NT2/D1 (cell line): ENCODE results near the gene PHIP.

ENCODE experiments used
- YY1 ChIP-seq: IDR thresholded peaks from 2 replicates; pipeline ENCODE4 v1.6.1; 2011; ENCODE audit not compliant: insufficient read length, insufficient read depth
- ZNF274 ChIP-seq: IDR thresholded peaks from 2 replicates; pipeline ENCODE4 v1.6.1; 2011; ENCODE audit warnings: mild to moderate bottlenecking, low read depth, low read length

DNA sequence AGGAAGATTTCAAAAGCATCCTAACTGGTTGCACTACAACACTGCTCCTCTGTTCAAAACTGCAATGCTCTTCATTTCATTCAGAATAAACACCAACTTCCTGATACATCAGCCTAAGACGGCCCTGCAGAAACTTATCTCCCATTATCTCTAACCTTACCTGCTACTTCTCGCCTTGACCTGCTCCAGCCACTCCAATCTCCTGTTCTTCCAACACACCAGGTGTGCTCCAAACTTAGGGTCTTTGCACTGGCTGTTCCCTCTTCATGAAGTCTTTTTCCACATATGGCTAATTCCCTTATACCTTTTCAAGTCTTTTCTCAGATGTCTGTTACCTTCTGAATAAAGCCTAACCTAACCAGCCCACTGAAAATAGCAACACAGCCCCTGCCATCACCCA is 32.1 kb downstream of the PHIP start:
- no peak for TF ChIP-seq YY1
- no peak for TF ChIP-seq ZNF274
